8988T (cell line): ENCODE results near the gene AMDHD2.
"Not testable (repeated sequence)": the region's sequence is repeated elsewhere in the genome, so short reads cannot be mapped to it uniquely, and the experiment has no call there.

Experiments used
- DNase-seq: peaks from one replicate; pipeline ENCODE4 v3.0.0; 2011

The AMDHD2 gene, protein sequence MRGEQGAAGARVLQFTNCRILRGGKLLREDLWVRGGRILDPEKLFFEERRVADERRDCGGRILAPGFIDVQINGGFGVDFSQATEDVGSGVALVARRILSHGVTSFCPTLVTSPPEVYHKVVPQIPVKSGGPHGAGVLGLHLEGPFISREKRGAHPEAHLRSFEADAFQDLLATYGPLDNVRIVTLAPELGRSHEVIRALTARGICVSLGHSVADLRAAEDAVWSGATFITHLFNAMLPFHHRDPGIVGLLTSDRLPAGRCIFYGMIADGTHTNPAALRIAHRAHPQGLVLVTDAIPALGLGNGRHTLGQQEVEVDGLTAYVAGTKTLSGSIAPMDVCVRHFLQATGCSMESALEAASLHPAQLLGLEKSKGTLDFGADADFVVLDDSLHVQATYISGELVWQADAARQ

DNA sequence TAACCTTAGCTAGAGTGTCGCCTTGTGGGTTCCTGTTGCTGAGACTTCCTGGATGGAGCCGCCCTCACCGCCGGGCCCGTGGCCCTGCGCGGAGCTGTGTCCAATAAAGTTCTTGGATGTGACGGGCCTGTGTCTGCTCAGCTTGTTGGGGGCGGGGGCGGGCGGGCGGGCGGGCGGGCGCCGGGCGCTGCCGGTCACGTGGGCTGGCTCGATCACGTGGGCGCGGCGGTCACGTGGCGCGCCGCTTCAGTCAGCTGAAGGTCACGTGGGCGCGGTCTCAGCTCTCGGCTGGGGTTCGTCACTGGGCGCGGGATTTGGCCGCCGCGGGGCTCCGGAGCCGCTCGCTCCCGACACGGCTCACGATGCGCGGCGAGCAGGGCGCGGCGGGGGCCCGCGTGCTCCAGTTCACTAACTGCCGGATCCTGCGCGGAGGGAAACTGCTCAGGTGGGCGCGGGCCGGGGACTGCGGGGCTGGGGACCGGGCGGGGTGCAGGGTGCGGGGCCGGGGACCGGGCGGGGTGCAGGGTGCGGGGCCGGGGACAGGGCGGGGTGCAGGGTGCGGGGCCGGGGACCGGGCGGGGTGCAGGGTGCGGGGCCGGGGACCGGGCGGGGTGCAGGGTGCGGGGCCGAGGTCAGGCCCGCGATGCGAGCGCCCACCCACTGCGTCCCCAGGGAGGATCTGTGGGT, at the start of gene AMDHD2:
Gene AMDHD2, plus strand, starts transcription at position 275 of the 687 bp plus-strand sequence. Its CDS starts 88 bp downstream, at position 363.
- DNase-seq = peak; percentile 94

DNA sequence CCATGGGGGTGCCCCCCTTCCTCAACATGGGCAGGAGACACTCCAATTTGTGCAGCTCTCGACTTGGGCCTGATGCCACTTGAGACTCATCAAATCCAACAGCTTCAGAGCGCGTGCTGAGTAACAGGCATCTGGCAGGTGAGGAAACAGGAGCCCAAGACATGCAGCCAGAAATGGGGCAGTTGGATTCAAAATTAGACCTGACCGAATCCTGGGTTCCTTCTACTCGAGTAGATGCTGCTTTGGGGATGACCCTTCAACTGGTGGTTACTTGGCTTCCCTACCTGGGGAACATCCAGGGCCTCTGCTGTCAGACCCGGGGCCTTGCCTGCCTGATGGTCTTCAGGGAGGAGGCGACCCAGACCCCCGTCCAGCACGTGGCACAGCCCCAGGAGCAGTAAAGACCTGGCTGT, 49.6 kb upstream of the AMDHD2 start:
- no peak for DNase-seq

DNA sequence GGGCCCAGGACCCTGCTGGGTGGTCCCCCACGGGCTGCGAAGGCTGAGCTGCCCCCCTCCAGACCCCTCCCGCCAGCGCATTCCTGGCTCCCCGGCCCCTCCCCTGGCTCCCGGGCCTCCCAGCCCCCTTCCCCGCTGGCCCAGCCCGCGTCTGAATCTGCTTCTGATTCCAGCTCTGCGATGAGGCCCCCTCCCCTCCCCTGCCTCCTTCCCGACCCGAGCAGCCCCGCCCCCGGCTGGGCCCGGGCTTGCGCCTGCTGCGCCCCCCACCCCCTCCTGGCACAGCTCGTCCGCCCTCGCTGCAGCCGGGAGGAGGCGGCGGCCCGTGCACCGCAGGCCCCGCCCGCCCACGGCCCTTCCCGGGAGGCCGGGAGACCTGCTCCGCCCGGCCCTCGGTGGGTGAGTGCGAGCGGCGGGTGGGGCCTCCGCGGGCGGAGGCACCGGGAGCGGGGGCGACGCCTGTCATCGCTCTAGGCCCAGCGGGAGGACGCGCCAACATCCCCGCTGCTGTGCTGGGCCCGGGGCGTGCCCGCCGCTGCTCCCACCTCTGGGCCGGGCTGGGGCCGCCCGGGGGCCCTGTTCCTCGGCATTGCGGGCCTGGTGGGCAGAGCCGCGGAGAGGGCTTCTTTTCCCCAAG, 49.0 kb upstream of the AMDHD2 start, which contains the start of gene NTN3:
Gene NTN3, plus strand, starts transcription at position 282 of the 637 bp plus-strand sequence. CDS start 405 bp downstream, outside the sequence.
- DNase-seq = peak; percentile 47

DNA sequence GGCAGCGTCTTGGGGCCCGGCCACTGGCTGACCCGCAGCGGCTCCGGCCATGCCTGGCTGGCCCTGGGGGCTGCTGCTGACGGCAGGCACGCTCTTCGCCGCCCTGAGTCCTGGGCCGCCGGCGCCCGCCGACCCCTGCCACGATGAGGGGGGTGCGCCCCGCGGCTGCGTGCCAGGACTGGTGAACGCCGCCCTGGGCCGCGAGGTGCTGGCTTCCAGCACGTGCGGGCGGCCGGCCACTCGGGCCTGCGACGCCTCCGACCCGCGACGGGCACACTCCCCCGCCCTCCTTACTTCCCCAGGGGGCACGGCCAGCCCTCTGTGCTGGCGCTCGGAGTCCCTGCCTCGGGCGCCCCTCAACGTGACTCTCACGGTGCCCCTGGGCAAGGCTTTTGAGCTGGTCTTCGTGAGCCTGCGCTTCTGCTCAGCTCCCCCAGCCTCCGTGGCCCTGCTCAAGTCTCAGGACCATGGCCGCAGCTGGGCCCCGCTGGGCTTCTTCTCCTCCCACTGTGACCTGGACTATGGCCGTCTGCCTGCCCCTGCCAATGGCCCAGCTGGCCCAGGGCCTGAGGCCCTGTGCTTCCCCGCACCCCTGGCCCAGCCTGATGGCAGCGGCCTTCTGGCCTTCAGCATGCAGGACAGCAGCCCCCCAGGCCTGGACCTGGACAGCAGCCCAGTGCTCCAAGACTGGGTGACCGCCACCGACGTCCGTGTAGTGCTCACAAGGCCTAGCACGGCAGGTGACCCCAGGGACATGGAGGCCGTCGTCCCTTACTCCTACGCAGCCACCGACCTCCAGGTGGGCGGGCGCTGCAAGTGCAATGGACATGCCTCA, 48.3 kb upstream of the AMDHD2 start:
- no peak for DNase-seq

DNA sequence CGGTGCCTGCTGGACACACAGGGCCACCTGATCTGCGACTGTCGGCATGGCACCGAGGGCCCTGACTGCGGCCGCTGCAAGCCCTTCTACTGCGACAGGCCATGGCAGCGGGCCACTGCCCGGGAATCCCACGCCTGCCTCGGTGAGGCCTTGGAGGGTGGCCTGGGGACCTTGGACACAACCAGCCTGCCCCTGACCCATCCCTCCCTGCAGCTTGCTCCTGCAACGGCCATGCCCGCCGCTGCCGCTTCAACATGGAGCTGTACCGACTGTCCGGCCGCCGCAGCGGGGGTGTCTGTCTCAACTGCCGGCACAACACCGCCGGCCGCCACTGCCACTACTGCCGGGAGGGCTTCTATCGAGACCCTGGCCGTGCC, 47.7 kb upstream of the AMDHD2 start:
- no peak for DNase-seq

DNA sequence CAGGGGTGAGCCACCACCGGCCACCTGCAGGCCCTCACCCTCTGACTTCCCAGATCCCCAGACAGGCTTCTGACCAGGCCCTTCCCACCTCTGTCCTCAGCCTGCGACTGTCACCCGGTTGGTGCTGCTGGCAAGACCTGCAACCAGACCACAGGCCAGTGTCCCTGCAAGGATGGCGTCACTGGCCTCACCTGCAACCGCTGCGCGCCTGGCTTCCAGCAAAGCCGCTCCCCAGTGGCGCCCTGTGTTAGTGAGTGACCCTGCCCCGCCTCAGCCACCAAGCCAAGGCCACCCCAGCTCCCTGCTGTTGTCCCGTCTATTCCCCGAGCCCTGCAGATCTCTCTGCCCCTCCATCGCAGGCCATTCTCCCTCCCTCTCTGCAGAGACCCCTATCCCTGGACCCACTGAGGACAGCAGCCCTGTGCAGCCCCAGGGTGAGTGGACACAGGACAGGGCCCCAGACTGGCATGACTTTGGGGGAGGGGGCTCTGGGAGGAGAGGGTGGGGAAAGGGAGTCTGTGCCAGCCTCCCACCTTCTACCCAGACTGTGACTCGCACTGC, 47.2 kb upstream of the AMDHD2 start:
- DNase-seq = peak; percentile 40

DNA sequence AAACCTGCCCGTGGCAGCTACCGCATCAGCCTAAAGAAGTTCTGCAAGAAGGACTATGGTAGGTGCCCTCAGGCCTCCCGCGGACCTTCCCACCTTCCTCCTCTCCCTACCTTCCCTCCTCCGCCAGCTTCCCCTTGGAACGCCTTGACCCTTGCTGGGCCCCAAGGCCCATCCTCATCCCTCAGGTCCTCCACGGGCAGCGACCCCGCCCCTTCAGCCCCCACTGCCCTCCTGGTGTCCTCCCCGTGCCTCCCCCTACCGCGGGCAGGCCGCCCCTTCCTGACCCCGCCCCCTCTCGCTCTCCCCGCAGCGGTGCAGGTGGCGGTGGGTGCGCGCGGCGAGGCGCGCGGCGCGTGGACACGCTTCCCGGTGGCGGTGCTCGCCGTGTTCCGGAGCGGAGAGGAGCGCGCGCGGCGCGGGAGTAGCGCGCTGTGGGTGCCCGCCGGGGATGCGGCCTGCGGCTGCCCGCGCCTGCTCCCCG, 46.7 kb upstream of the AMDHD2 start:
- DNase-seq = peak; percentile 53

DNA sequence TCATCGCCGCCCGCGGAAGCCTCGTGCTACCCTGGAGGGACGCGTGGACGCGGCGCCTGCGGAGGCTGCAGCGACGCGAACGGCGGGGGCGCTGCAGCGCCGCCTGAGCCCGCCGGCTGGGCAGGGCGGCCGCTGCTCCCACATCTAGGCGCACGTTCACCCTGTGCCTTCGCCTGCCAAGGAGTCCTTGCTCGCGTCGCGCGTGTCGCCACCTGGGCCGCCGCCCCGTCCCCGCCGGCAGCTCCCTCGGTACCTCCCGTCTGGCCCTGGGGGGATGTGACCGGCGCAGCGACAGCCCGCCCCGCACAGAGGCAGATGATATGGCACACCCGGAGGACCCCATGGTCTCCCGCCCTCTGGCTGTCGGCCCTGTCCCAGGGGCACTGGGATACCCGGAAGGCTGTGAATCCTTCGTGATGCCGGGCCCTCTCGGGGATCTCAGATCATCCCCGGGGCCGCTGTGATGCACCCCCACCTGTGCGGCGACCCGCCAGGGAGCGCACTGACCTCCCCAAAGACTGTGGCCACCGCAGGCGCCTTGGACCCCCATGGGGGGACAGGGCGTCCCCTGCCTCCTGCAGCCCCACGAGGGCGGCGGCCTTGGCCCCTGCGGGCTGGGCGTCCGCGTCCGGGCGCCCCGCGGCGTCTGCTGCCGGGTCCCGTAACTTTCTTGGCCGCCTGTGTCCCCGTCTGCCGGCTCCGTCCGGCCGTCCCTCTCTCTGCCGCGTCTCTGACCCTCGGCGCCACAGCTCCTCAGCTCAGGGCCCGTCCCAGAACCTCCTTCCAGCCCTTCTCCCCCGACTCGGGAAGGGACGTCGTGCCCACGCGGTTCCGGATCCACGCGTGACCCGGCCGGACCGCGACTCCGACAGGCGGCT, 45.9 kb upstream of the AMDHD2 start:
- peak; percentile 87 for DNase-seq

DNA sequence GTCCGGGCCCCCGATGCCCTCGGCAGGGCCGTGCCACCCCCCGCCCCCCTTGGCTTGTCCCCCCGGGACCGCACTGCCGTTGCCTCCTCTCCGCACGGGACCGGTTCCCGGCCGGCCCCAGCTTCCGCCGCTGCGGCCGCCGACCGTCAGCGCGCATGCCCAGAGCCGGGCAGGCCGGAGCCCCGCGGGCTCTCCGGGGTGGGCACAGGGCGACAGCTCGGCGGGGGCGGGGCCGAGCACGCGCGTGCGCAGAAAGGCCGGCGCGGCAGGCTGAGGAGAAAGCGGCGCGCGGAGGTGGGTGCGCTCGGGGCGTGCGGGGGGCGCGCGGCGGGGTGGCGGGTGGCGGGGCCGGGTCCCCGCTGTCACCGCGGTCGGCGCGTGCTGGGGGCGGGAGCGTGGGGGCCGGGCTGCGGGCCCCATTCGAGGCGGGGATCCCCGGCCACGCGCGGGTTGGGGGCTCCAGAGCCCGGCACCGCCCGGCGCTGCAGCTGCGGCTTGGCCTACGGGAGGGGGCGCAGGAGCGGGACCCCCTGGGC, 45.2 kb upstream of the AMDHD2 start, which contains the start of gene TBC1D24:
Gene TBC1D24, plus strand, starts transcription at position 251 of the 536 bp plus-strand sequence. CDS start 21,022 bp downstream, outside the sequence.
- DNase-seq = peak; percentile 100

DNA sequence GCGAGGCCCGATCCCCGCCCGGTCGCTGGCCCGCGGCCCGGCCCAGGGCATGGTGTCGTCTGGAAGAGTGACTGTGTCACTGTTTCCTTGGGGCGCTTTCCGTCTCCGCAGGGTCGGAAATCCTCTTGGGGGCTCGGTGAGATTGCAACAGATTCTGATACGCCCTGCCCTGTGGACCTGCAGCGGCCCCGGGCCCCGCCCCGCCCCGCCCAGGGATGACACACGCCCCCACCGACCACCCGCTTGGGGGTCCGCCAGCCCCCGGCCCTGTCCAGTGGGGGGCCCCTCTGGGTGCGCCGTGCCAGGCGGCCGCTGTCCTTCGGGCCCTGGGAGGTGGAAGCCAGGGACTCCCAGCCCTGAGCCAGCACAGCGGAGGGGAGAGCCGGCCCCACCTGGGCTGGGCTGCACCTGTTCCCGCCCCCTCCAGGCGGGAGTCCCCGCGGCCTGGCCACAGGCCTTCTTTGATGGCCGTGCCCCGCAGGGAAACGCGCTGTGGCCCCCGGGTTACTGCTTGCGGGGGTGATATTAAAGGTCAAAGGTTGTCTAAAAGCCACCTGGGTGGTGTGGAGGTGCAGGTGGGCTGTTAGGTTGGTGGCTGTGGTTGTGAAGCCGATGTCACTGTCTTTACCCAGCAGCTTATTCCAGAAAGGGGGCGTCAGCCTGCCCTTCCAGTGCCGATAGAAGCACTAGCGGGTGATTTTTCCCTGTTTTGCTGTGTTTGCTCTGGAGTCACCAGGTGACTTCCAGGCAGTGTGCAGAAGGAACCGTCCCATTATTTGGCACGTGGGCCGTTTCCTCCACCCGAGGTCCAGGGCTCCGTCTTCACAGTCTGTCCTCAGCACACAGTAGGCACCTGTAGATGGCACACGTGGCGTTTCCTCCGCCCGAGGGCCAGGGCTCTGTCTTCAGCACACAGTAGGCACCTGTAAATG, 44.5 kb upstream of the AMDHD2 start:
- DNase-seq = peak; percentile 65

DNA sequence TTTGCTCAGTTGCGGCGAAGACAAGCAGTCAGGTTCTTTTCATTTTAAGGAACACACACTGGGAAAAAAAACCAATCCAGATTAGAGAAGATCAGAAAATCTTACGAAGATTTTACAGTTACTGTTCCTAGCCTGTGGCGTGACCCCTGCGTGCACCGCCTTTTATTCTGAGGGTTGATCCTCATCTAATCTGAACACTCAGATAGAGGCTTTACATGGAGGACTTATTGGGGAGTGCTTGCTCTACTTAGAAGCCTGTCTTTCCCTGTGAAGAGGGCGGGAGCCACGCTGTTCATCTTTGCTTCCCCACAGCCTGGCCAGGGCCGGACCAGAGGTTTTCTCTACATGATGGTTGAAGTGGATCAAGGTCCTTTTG, 43.8 kb upstream of the AMDHD2 start:
- DNase-seq = no peak

DNA sequence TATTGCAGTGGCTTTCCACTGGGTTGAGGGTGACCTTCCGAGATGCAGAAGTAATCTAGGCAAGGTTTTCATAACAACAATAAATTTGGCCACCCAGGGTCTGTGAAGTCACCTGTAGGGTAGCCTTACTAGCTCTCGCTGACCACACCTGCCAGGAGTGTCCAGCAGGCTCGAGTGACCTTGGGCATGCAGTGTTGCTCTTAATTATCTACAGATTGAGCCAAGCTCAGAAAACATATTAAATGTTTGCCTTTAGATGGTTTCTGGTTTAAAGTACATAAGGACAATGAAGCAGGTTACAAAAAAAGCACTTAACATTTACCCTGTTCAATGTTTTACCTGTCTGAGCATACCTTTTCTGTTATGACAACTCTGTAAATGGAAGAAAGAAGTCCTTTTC, 43.4 kb upstream of the AMDHD2 start:
- no peak for DNase-seq

DNA sequence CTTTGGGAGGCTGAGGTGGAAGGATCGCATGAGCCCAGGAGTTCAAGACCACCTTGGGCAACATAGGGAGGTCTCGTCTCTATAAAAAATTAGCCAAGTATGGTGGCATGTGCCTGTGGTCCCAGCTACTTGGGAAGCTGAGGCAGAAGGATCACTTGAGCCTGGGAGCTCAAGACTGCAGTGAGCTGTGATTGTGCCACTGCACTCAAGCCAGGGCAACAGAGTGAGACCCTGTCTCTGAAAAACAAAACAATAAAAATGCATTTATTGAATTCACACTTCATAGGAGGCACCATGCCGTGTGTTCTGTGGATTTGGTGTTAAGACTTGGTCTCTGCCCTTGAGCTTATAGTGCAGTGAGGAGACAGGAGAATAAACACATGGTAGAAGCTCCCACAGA, 42.8 kb upstream of the AMDHD2 start:
- no peak for DNase-seq

DNA sequence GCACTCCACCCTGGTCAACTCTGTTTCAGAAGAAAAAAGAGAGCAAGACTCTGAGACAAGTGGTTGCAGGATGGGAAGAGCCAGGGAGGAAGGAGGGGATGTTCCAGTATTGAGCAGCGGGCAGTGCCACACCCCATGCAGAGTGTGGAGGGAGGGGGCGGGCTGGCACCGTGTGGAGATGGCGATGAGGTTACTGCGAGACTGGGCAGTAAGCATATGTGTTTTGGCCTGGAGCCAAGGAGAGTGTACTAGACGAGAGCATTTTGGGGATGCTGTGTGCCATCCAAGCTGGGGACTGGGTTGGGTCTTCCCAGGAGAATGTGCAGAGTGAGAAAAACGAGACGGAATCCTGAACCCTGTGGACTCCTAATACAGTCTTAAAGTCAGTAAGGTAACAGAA, 41.9 kb upstream of the AMDHD2 start:
- DNase-seq = no peak

DNA sequence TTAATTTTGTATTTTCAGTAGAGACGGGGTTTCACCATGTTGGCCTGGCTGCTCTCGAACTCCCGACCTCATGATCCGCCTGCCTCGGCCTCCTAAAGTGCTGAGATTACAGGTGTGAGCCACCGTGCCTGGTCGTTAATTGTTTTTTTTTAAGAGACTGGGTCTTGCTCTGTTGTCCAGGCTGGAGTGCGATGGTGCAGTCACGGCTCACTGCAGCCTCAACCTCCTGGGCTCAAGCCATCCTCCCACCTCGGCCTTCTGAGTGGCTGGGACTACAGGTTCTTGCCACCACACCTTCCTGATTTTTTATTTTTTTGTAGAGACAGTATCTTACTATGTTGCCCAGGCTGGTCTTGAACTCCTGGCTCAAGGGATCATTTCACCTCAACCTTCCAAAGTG, 40.2 kb upstream of the AMDHD2 start:
- not testable (repeated sequence) for DNase-seq

DNA sequence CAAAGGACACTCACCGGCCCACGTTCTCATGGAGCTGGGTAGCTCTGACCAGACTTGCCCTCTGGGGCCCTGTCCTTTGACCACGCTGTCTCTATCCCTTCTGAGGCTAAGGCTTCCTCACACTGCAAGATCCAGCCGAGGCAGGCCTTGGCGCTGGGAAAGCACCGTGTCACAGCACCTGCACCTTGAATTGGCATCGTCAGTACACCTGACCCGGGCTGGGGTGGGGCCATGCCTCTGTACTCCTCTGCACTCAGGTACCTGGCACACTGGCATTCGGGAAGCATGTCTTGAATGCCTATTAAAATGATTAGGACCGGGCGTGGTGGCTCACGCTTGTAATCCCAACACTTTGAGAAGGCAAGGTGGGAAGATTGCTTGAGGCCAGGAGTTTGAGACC, 39.2 kb upstream of the AMDHD2 start:
- DNase-seq = no peak

DNA sequence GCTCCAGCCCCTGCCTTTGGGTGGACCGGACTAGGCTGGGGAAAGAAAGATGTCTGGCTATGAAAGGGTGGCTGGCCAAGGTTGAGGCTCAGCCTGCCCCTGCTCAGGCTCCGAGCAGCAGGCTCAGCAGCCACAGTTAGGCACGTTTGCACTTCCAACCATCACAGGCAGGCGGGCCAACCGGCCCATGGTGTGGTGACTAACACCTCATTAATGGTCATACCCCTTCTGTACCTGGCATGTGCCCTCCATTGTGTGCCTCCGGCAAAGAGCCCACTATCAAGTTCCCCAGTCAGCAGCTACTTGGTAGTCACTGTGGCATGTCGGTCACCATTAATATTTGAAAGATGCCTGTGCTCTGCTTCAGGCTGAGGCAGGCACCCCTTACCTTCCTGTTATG, 38.5 kb upstream of the AMDHD2 start:
- DNase-seq = no peak

DNA sequence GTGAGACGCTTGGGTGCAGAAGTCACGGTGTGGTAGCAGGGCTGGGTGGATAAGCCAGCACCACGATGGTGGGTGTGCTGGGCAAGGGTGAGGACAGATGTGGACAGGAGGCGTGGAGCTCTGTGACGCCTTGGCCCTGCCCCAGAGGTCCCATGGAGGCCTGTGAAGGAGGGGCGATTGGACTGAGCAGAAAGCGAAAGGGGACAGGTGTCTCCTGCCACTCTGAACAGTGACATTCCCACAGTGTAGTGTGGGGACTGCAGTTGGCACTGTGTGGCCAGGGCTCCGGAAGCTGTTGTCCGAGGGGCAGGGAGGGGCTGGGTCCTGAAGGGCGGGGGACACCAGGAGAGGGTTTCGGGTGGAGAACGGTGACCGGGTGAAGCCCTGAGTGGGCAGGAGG, 37.9 kb upstream of the AMDHD2 start:
- DNase-seq = no peak

DNA sequence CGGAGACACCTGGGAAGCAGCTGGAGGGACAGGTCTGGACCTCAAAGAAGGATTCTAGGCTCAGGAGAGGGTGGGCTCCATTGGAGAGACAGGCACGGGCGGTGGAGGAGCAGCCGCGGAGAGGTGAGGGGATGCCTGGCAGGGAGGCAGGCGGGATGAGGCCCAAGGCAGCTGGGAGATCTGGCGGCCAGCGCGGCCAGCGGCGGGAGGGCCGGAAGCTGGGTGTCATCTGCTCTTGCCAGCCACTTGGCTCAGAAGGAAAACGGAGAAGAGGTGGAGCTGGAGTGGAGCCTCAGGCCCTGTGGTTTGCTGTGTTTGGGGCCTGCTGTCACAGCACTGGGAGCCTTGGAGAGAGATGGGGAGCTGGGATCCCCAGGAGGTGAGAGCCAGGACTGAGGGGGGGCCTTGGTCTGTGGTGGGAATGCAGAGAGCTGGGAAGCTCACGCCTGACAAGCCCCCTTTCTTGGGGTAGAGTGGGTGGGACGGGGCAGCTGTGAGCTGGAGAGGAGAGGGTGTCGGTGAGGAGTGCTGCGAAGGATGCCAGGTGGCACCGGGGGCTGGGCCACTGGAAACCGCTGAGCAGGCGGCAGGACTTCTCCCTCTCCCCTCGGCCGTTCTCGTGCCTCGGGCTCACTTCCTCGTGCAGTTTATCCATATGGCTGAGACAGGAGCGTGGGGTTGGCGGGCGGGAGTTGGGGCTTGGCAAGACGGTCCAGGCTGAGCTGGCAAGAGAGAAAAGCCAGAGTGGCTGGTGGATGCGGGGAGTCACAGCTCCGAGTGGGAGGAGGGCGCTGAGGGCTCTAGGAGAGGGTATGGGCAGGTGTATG, 37.2 kb upstream of the AMDHD2 start:
- DNase-seq = no peak
